ENCODE measurements around the gene CRIP1.

Gene CRIP1

DNA sequence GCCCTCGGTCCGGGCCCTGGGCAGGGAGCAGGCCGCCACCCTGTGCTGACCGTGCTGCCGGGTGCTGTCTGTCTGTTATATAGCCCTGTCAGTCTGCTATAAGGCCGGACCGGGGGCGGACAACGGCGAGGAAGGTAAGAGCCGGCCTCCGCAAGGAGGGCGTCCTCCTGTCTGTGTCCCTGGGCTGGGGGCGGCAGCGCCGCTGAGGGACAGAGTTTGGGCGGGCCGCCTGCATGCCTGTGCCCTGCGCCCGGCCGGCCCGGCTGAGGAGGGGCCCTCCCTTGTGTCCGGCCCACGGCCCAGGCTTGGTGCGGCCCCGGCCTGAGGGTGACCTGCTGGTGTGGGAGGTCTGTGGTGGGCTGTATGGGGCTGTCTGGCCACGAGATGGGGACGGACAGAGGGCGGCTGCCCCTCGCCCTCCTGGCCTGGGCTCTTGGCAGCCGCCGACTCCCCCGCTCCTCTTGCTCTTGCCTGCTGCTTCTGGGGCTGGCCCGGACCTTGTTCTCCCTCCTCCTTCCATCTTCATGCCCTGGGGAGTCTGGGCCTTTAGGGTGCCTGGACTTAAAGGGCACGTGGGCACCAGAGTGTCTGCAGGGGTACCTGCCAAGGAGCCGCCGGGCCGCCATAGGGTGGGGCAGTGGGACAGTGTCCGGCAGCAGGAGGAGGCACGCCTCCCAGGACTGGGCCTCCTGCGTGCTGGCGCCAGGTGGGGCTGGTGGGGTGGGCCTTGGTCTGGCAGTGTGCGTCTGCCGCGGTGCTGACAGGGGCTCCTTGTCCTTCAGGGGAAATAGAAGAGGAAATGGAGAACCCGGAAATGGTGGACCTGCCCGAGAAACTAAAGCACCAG, 37.2 kb upstream of the CRIP1 start:
- H2BK5ac ChIP-seq (ENCODE audit: low read depth, low read length, poor library complexity, severe bottlenecking): no peak overlapping the region
- H2BK15ac ChIP-seq (ENCODE audit: low read depth, poor library complexity, severe bottlenecking): no peak overlapping the region
- no peak overlapping the region for H2AK5ac ChIP-seq (ENCODE audit: low read length, severe bottlenecking)
- H4K91ac ChIP-seq (ENCODE audit: low read length): no peak overlapping the region
- no peak overlapping the region for H3K4ac ChIP-seq (ENCODE audit: low read depth in 1 of 2, low read length in 2 of 2)
- H3K18ac ChIP-seq (ENCODE audit: low read depth in 1 of 2, low read length in 2 of 2): no peak overlapping the region
- no peak overlapping the region for H3K14ac ChIP-seq (ENCODE audit: low read length in 2 of 2)
- H2BK12ac ChIP-seq (ENCODE audit: low read length in 2 of 2): no peak overlapping the region
- H3K27me3 ChIP-seq (ENCODE audit: control insufficient read depth in 1 of 2, insufficient read depth in 1 of 2, low read length in 2 of 2): no peaks in the 10 kb centered on the region
- no peak overlapping the region for H3K27ac ChIP-seq (ENCODE audit: low read length, poor library complexity, severe bottlenecking)
- H3K4me3 ChIP-seq (ENCODE audit: insufficient read depth in 1 of 2, low read depth in 1 of 2, low read length in 2 of 2): no peak overlapping the region
- H3K9me3 ChIP-seq (ENCODE audit: control insufficient read depth, low read length): no peaks in the 10 kb centered on the region
- WGBS: 97% methylated on average over 37 of the region's 47 CpGs
- peaks cover 59% of the 10 kb centered on the region for H3K79me1 ChIP-seq (replicated peaks; ENCODE audit: low read length, poor library complexity, severe bottlenecking)
- no peak overlapping the region for H2BK120ac ChIP-seq (ENCODE audit: low read depth, low read length)
- H3K4me2 ChIP-seq (ENCODE audit: low read length, poor library complexity, severe bottlenecking): no peak overlapping the region
- no peak overlapping the region for H2AFZ ChIP-seq (ENCODE audit: low read depth, low read length)
- no peak overlapping the region for H3K9ac ChIP-seq (ENCODE audit: low read length)
- DNase-seq: no peak
- H4K8ac ChIP-seq (ENCODE audit: low read length): no peak overlapping the region
- H3K4me1 ChIP-seq (ENCODE audit: control insufficient read depth, insufficient read depth, low read depth, low read length): peaks cover 18% of the 10 kb centered on the region
- H3K36me3 ChIP-seq (ENCODE audit: control insufficient read depth in 1 of 2, insufficient read depth in 2 of 2, low read depth in 1 of 2, low read length in 2 of 2): peaks cover 41 to 95% of the 10 kb centered on the region in 2 experiments
- no peak overlapping the region for H3K23ac ChIP-seq (ENCODE audit: low read length in 2 of 2)

DNA sequence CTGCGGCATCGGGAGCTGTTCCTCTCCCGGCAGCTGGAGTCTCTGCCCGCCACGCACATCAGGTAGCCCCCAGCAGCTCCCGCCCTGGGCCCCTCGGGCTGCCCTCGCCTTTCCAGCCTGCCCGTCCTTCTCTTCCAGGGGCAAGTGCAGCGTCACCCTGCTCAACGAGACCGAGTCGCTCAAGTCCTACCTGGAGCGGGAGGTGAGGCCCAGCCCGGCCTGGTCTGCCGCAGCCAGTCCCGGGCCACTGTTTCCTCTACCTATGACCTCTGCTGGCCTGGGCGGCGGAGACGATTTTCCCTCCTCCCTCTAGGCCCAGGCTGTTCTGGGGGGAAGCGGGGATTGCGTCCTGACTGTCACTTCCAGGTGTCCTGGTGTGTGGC, 36.6 kb upstream of the CRIP1 start:
- Histone ChIP-seq H3K4me1 (ENCODE audit: control insufficient read depth, insufficient read depth, low read depth, low read length) (peaks cover 18% of the 10 kb centered on the region), H2AK5ac (ENCODE audit: low read length, severe bottlenecking) (no peak overlapping the region), H3K27me3 (ENCODE audit: control insufficient read depth in 1 of 2, insufficient read depth in 1 of 2, low read length in 2 of 2) (no peaks in the 10 kb centered on the region), H3K23ac (ENCODE audit: low read length in 2 of 2) (no peak overlapping the region), H3K4ac (ENCODE audit: low read depth in 1 of 2, low read length in 2 of 2) (no peak overlapping the region), H3K4me2 (ENCODE audit: low read length, poor library complexity, severe bottlenecking) (no peak overlapping the region), H3K14ac (ENCODE audit: low read length in 2 of 2) (no peak overlapping the region), H3K27ac (ENCODE audit: low read length, poor library complexity, severe bottlenecking) (no peak overlapping the region), H2AFZ (ENCODE audit: low read depth, low read length) (no peak overlapping the region), H3K4me3 (ENCODE audit: insufficient read depth in 1 of 2, low read depth in 1 of 2, low read length in 2 of 2) (no peak overlapping the region), H4K8ac (ENCODE audit: low read length) (no peak overlapping the region), H3K9ac (ENCODE audit: low read length) (no peak overlapping the region), H3K36me3 (ENCODE audit: control insufficient read depth in 1 of 2, insufficient read depth in 2 of 2, low read depth in 1 of 2, low read length in 2 of 2) (peaks cover 44 to 97% of the 10 kb centered on the region in 2 experiments), H2BK120ac (ENCODE audit: low read depth, low read length) (no peak overlapping the region), H3K18ac (ENCODE audit: low read depth in 1 of 2, low read length in 2 of 2) (no peak overlapping the region), H2BK15ac (ENCODE audit: low read depth, poor library complexity, severe bottlenecking) (no peak overlapping the region), H3K79me1 (replicated peaks; ENCODE audit: low read length, poor library complexity, severe bottlenecking) (peaks cover 57% of the 10 kb centered on the region), H4K91ac (ENCODE audit: low read length) (no peak overlapping the region), H2BK5ac (ENCODE audit: low read depth, low read length, poor library complexity, severe bottlenecking) (no peak overlapping the region), H2BK12ac (ENCODE audit: low read length in 2 of 2) (no peak overlapping the region), H3K9me3 (ENCODE audit: control insufficient read depth, low read length) (no peaks in the 10 kb centered on the region)
- DNase-seq: no peak
- 90% methylated on average over 22 of the region's 22 CpGs for WGBS

DNA sequence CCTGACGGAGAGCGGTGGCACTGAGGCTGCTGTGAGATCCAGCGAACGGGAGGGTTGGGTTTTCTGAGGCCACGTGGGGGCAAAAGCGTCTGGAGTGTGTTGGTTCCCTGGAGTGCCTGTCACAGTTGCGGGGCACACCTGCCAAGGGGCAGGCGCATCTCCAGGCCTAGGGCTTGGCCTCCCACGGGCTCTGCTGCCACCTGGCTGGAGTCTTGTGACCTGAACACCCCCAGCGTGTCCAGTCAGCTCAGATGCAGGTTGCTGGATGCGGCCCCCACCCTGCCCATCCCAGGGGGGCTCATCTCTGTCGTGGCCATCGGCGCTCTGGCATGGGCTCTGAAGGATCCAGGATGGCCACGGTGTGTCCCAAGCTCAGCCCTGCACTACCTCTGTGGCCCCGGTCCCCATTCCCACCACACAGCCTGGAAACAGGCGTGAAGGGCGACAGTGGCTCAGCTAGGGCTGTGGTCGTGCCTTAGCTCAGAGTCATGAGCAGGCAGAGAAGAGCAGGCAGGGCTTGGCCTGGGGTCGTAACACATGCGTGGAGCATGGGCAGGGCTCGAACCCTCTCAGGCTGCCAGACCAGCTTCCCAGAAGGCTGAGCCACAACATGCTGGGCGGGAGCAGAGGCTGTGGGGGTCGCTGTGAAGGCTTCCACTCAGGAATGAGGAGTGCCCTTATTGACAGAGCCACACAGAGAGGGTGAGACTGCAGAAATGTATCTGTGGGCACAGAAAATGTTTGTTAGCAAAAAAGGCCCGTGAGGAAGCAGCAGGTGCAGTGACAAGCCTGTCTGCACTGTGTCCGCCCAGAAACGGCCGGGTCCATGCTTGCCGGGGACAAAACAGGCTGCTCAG, 35.6 kb upstream of the CRIP1 start:
- no peak overlapping the region for H3K23ac ChIP-seq (ENCODE audit: low read length in 2 of 2)
- peaks cover 53 to 97% of the 10 kb centered on the region in 2 experiments for H3K36me3 ChIP-seq (ENCODE audit: control insufficient read depth in 1 of 2, insufficient read depth in 2 of 2, low read depth in 1 of 2, low read length in 2 of 2)
- WGBS: 93% methylated on average over 29 of the region's 29 CpGs
- H3K27ac ChIP-seq (ENCODE audit: low read length, poor library complexity, severe bottlenecking): no peak overlapping the region
- no peak for DNase-seq
- no peak overlapping the region for H2BK15ac ChIP-seq (ENCODE audit: low read depth, poor library complexity, severe bottlenecking)
- peaks cover 54% of the 10 kb centered on the region for H3K79me1 ChIP-seq (replicated peaks; ENCODE audit: low read length, poor library complexity, severe bottlenecking)
- no peak overlapping the region for H3K4ac ChIP-seq (ENCODE audit: low read depth in 1 of 2, low read length in 2 of 2)
- H2BK5ac ChIP-seq (ENCODE audit: low read depth, low read length, poor library complexity, severe bottlenecking): no peak overlapping the region
- H4K91ac ChIP-seq (ENCODE audit: low read length): no peak overlapping the region
- H3K9me3 ChIP-seq (ENCODE audit: control insufficient read depth, low read length): no peaks in the 10 kb centered on the region
- no peak overlapping the region for H2AFZ ChIP-seq (ENCODE audit: low read depth, low read length)
- H4K8ac ChIP-seq (ENCODE audit: low read length): no peak overlapping the region
- no peak overlapping the region for H3K4me2 ChIP-seq (ENCODE audit: low read length, poor library complexity, severe bottlenecking)
- H3K18ac ChIP-seq (ENCODE audit: low read depth in 1 of 2, low read length in 2 of 2): no peak overlapping the region
- H3K14ac ChIP-seq (ENCODE audit: low read length in 2 of 2): no peak overlapping the region
- no peak overlapping the region for H2BK12ac ChIP-seq (ENCODE audit: low read length in 2 of 2)
- H3K9ac ChIP-seq (ENCODE audit: low read length): no peak overlapping the region
- no peak overlapping the region for H2BK120ac ChIP-seq (ENCODE audit: low read depth, low read length)
- peaks cover 18% of the 10 kb centered on the region for H3K4me1 ChIP-seq (ENCODE audit: control insufficient read depth, insufficient read depth, low read depth, low read length)
- no peak overlapping the region for H3K4me3 ChIP-seq (ENCODE audit: insufficient read depth in 1 of 2, low read depth in 1 of 2, low read length in 2 of 2)
- H3K27me3 ChIP-seq (ENCODE audit: control insufficient read depth in 1 of 2, insufficient read depth in 1 of 2, low read length in 2 of 2): no peaks in the 10 kb centered on the region
- H2AK5ac ChIP-seq (ENCODE audit: low read length, severe bottlenecking): no peak overlapping the region

- Histone ChIP-seq H2AFZ (ENCODE audit: low read depth, low read length) (no peak overlapping the region), H3K4me3 (ENCODE audit: insufficient read depth in 1 of 2, low read depth in 1 of 2, low read length in 2 of 2) (no peak overlapping the region), H3K23ac (ENCODE audit: low read length in 2 of 2) (no peak overlapping the region), H3K4me2 (ENCODE audit: low read length, poor library complexity, severe bottlenecking) (no peak overlapping the region), H2BK12ac (ENCODE audit: low read length in 2 of 2) (no peak overlapping the region), H3K9ac (ENCODE audit: low read length) (no peak overlapping the region), H3K27ac (ENCODE audit: low read length, poor library complexity, severe bottlenecking) (no peak overlapping the region), H3K9me3 (ENCODE audit: control insufficient read depth, low read length) (no peaks in the 10 kb centered on the region), H3K4me1 (ENCODE audit: control insufficient read depth, insufficient read depth, low read depth, low read length) (peaks cover 7% of the 10 kb centered on the region), H2BK5ac (ENCODE audit: low read depth, low read length, poor library complexity, severe bottlenecking) (no peak overlapping the region), H4K8ac (ENCODE audit: low read length) (no peak overlapping the region), H2AK5ac (ENCODE audit: low read length, severe bottlenecking) (no peak overlapping the region), H3K36me3 (ENCODE audit: control insufficient read depth in 1 of 2, insufficient read depth in 2 of 2, low read depth in 1 of 2, low read length in 2 of 2) (peaks cover 57 to 97% of the 10 kb centered on the region in 2 experiments), H3K79me1 (replicated peaks; ENCODE audit: low read length, poor library complexity, severe bottlenecking) (peaks cover 48% of the 10 kb centered on the region), H2BK120ac (ENCODE audit: low read depth, low read length) (no peak overlapping the region), H3K27me3 (ENCODE audit: control insufficient read depth in 1 of 2, insufficient read depth in 1 of 2, low read length in 2 of 2) (no peaks in the 10 kb centered on the region), H3K18ac (ENCODE audit: low read depth in 1 of 2, low read length in 2 of 2) (no peak overlapping the region), H2BK15ac (ENCODE audit: low read depth, poor library complexity, severe bottlenecking) (no peak overlapping the region), H3K4ac (ENCODE audit: low read depth in 1 of 2, low read length in 2 of 2) (no peak overlapping the region), H4K91ac (ENCODE audit: low read length) (no peak overlapping the region), H3K14ac (ENCODE audit: low read length in 2 of 2) (no peak overlapping the region)
- DNase-seq: no peak
- WGBS: 88% methylated on average over 12 of the region's 14 CpGs
Observed at GRCh38 chr14:105452963-105453362, 33.7 kb upstream of the CRIP1 start.

Measured in mesenchymal stem cell (in vitro differentiated cells and primary cell).